Measurements from ENCODE around the gene GPR63. TPM values are rescaled to one million over a fixed set of nuclear protein-coding genes. Genes with fewer than 3 reads are reported as not detected.

Gene GPR63
- total and polyA plus RNA-seq, 11 donors, result 0.14 to 2.7 (median 0.75) TPM

GRCh38 chr6:96826865-96827264 lies 10.4 kb downstream of the GPR63 start:
- no peak overlapping the region for H3K27ac ChIP-seq
- H3K4me3 ChIP-seq, result no peak overlapping the region
- DNase-seq (no peak), ATAC-seq (no peak)
- TF ChIP-seq CTCF (IDR thresholded peaks at IDR 0.05) (no peak), POLR2A (IDR thresholded peaks at IDR 0.05) (no peak)
- H3K36me3 ChIP-seq, result no peaks in the 10 kb centered on the region
- H3K4me1 ChIP-seq, result no peaks in the 10 kb centered on the region
- intact Hi-C loops (cut with DNase I), result no loop called here
- H3K27me3 ChIP-seq, result no peaks in the 10 kb centered on the region
- WGBS, 4 donors, result 88 to 100% (median 92%) methylated on average over 1 of the region's 1 CpG
- no peaks in the 10 kb centered on the region for H3K9me3 ChIP-seq

- H3K27me3 ChIP-seq, result no peaks in the 10 kb centered on the region
- H3K9me3 ChIP-seq, result peaks cover 0 to 3% (median 0%) of the 10 kb centered on the region in 12 donors
- 78 to 83% (median 80%) methylated on average over 2 of the region's 2 CpGs for WGBS, 4 donors
- H3K36me3 ChIP-seq, result no peaks in the 10 kb centered on the region
- H3K27ac ChIP-seq, result no peak overlapping the region
- H3K4me3 ChIP-seq, result no peak overlapping the region
- intact Hi-C loops (cut with DNase I), result no loop called here
- no peaks in the 10 kb centered on the region for H3K4me1 ChIP-seq
- no peak for TF ChIP-seq POLR2A (IDR thresholded peaks at IDR 0.05)
- TF ChIP-seq CTCF (IDR thresholded peaks at IDR 0.05), result no peak
- DNase-seq (no peak), ATAC-seq (no peak)
Measured at GRCh38 chr6:96823743-96824142, 13.5 kb downstream of the GPR63 start.

- no peaks in the 10 kb centered on the region for H3K4me1 ChIP-seq
- H3K27me3 ChIP-seq, result no peaks in the 10 kb centered on the region
- DNase-seq, result no peak
- no peak overlapping the region for H3K4me3 ChIP-seq
- intact Hi-C loops (cut with DNase I), result no loop called here
- H3K27ac ChIP-seq, result no peak overlapping the region
- ATAC-seq, result no peak
- WGBS, 4 donors, result 89 to 94% (median 93%) methylated on average over 4 of the region's 4 CpGs
- H3K9me3 ChIP-seq, result peaks cover 0 to 3% (median 0%) of the 10 kb centered on the region in 12 donors
- H3K36me3 ChIP-seq, result no peaks in the 10 kb centered on the region
- TF ChIP-seq CTCF (IDR thresholded peaks at IDR 0.05) (no peak), POLR2A (IDR thresholded peaks at IDR 0.05) (no peak)
Measured at GRCh38 chr6:96821034-96821433, 16.2 kb downstream of the GPR63 start.

- peaks cover 0 to 5% (median 0%) of the 10 kb centered on the region in 12 donors for H3K4me1 ChIP-seq
- H3K36me3 ChIP-seq, result no peaks in the 10 kb centered on the region
- 37 to 47% (median 38%) methylated on average over 5 of the region's 5 CpGs for WGBS, 4 donors
- H3K27ac ChIP-seq, result no peak overlapping the region
- no peak overlapping the region for H3K4me3 ChIP-seq
- no peak for DNase-seq
- intact Hi-C loops (cut with DNase I), result no loop called here
- ATAC-seq, result no peak
- no peaks in the 10 kb centered on the region for H3K27me3 ChIP-seq
- H3K9me3 ChIP-seq, result peaks cover 0 to 3% (median 0%) of the 10 kb centered on the region in 12 donors
- TF ChIP-seq CTCF (IDR thresholded peaks at IDR 0.05), result no peak
- no peak for TF ChIP-seq POLR2A (IDR thresholded peaks at IDR 0.05)
Measured at GRCh38 chr6:96816301-96816817, 20.9 kb downstream of the GPR63 start.
